CD8-positive, alpha-beta memory T cell (primary cell): ENCODE results near the gene EBP. TPM values are rescaled to one million over a fixed set of nuclear protein-coding genes. Genes with fewer than 3 reads are reported as not detected.
"Not testable (repeated sequence)": the region's sequence is repeated elsewhere in the genome, so short reads cannot be mapped to it uniquely, and the experiment has no call there.

Experiments
- CTCF ChIA-PET: fragments of 350-600 bp; sonication (Branson Sonifier 250); formaldehyde crosslinking; loops from one replicate; lab custom pipeline; 2021; ENCODE audit warnings: antibody characterized with exemption; lab: Charles Lee
- POLR2A ChIA-PET: fragments of 350-600 bp; sonication (Branson Sonifier 250); formaldehyde crosslinking; loops from one replicate; lab custom pipeline; 2021; ENCODE audit warnings: antibody characterized with exemption; lab: Charles Lee
- DNase-seq, 5 donors: peaks; one replicate each; pipeline versions ENCODE4 v3.0.0 to v3.0.0-alpha.2; 2020 to 2022; ENCODE audit warnings: mixed read lengths in 1 of 5
- H3K27ac ChIP-seq: one replicate; pipeline ENCODE4 v1.7.0; 2013; ENCODE audit warnings: low read depth, mild to moderate bottlenecking, low read length, moderate library complexity
- H3K27me3 ChIP-seq: 2 replicates; pipeline ENCODE4 v1.7.0; 2013; ENCODE audit warnings: low read length, mild to moderate bottlenecking; ENCODE audit not compliant: insufficient read depth, poor library complexity, severe bottlenecking
- H3K36me3 ChIP-seq: 2 replicates; pipeline ENCODE4 v1.7.0; 2013; ENCODE audit warnings: mild to moderate bottlenecking, low read length, moderate library complexity; ENCODE audit not compliant: insufficient read depth
- H3K4me1 ChIP-seq: 2 replicates; pipeline ENCODE4 v1.7.0; 2013; ENCODE audit warnings: mild to moderate bottlenecking, low read length, moderate library complexity; ENCODE audit not compliant: insufficient read depth
- H3K4me3 ChIP-seq: 2 replicates; pipeline ENCODE4 v1.7.0; 2013; ENCODE audit warnings: mild to moderate bottlenecking, low read length
- H3K9me3 ChIP-seq: 2 replicates; pipeline ENCODE4 v1.7.0; 2013; ENCODE audit warnings: mild to moderate bottlenecking, low read length
- H3K27ac Mint-ChIP-seq, 8 donors: one replicate each; pipeline ENCODE4 v1.8.0; 2020 to 2021; ENCODE audit warnings: mixed read lengths in 8 of 8, mild to moderate bottlenecking in 6 of 8, inconsistent platforms in 3 of 8, moderate library complexity in 3 of 8
- H3K27me3 Mint-ChIP-seq, 2 donors: one replicate each; pipeline ENCODE4 v1.8.0; 2020 to 2021; ENCODE audit warnings: mixed read lengths in 2 of 2, mild to moderate bottlenecking in 1 of 2, moderate library complexity in 1 of 2
- H3K36me3 Mint-ChIP-seq, 3 donors: one replicate each; pipeline ENCODE4 v1.8.0; 2020 to 2021; ENCODE audit warnings: mixed read lengths in 3 of 3, inconsistent platforms in 1 of 3, mild to moderate bottlenecking in 1 of 3
- H3K4me1 Mint-ChIP-seq, 3 donors: one replicate each; pipeline ENCODE4 v1.8.0; 2020 to 2021; ENCODE audit warnings: mixed read lengths in 3 of 3, inconsistent platforms in 1 of 3, mild to moderate bottlenecking in 1 of 3
- H3K4me3 Mint-ChIP-seq, 7 donors: one replicate each; pipeline ENCODE4 v1.8.0; 2020 to 2021; ENCODE audit warnings: mixed read lengths in 7 of 7, mild to moderate bottlenecking in 6 of 7, moderate library complexity in 4 of 7, inconsistent platforms in 2 of 7
- H3K9me3 Mint-ChIP-seq, 5 donors: one replicate each; pipeline ENCODE4 v1.8.0; 2020 to 2022; ENCODE audit warnings: mixed read lengths in 5 of 5, mild to moderate bottlenecking in 3 of 5, moderate library complexity in 2 of 5, inconsistent platforms in 1 of 5
- polyA plus RNA-seq: library from polyadenylated mRNA; unstranded; fragments of 300-500 nt; fragmentation: Illumina TruSeq; gene quantifications from one replicate; pipeline ENCODE4 v1.2.3, GENCODE V29; 2021
- total RNA-seq, 2 experiments: library from RNA; stranded (reverse); gene quantifications; one replicate each; pipeline ENCODE4 v1.2.3, GENCODE V29; 2021

The EBP gene
- total and polyA plus RNA-seq, 3 experiments from 2014 or later: 109 to 153 (median 150) TPM

DNA sequence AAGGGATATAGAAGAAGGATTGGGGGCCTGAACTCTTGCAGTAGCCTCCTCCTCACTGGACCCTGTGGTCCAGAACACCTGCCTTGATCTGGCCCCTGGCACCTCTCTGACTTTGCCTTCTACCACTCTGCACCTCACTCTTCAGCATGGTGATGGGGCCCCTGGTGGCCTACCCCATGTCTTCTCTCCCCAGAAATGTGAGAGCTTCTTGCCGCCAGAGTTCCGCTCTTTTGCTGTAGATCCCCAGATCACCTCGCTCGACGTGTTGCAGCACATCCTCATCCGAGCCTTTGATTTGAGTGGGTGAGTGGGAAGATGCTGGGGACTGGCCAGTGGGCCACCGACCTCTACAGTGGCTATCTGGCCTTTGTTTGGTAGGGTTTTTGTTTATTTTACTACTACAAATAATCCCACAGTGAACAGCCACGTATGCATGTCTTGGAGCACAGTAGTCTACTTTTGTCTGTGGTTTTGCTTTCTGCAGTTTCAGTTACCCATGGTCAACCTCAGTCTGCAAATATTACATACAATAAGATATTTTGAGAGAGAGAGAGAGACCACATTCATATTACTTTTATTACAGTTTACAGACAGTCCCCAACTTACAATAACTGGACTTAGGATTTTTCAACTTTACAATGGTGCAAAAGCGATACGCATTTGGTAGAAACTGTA is 19.7 kb downstream of the EBP start:
- peak overlapping the region; percentile 53 to 94 (median 90) for H3K4me3 Mint-ChIP-seq
- Histone ChIP-seq H3K4me3 (no peak overlapping the region), H3K4me1 (peaks cover 14% of the 10 kb centered on the region), H3K27ac (no peak overlapping the region), H3K9me3 (no peaks in the 10 kb centered on the region), H3K36me3 (peaks cover 5% of the 10 kb centered on the region), H3K27me3 (no peaks in the 10 kb centered on the region)
- peaks cover 0 to 40% (median 3%) of the 10 kb centered on the region in 3 donors for H3K36me3 Mint-ChIP-seq
- CTCF ChIA-PET: interaction anchor here (1.5 to 2.4 kb wide), 2 partner anchors 16 to 75 kb away, joined by 3 to 10 read pairs; no protein-coding TSS in a partner anchor
- no peaks in the 10 kb centered on the region for H3K27me3 Mint-ChIP-seq
- no peak for DNase-seq
- POLR2A ChIA-PET: no interaction called here
- peaks cover 16 to 26% (median 18%) of the 10 kb centered on the region in 3 donors for H3K4me1 Mint-ChIP-seq
- peak overlapping the region; percentile 62 to 98 (median 92) for H3K27ac Mint-ChIP-seq
- no peaks in the 10 kb centered on the region for H3K9me3 Mint-ChIP-seq

GRCh38 chrX:48548871-48549270 is 27.3 kb downstream of the EBP start:
- peaks cover 0 to 5% (median 0%) of the 10 kb centered on the region in 3 donors for H3K4me1 Mint-ChIP-seq
- DNase-seq: no peak
- Histone ChIP-seq H3K4me1 (no peaks in the 10 kb centered on the region), H3K4me3 (no peak overlapping the region), H3K27me3 (no peaks in the 10 kb centered on the region), H3K36me3 (peaks cover 11% of the 10 kb centered on the region), H3K9me3 (no peaks in the 10 kb centered on the region), H3K27ac (no peak overlapping the region)
- H3K36me3 Mint-ChIP-seq: peaks cover 0 to 52% (median 8%) of the 10 kb centered on the region in 3 donors
- ChIA-PET CTCF (interaction anchor here (1.5 kb wide), 1 partner anchor 9 kb away, joined by 5 read pairs; the partner anchor contains the start of gene TBC1D25), POLR2A (no interaction called here)
- H3K4me3 Mint-ChIP-seq: no peak overlapping the region
- H3K27ac Mint-ChIP-seq: peak overlapping the region in 1 of 8 donors; percentile 67
- no peaks in the 10 kb centered on the region for H3K27me3 Mint-ChIP-seq
- no peaks in the 10 kb centered on the region for H3K9me3 Mint-ChIP-seq

DNA sequence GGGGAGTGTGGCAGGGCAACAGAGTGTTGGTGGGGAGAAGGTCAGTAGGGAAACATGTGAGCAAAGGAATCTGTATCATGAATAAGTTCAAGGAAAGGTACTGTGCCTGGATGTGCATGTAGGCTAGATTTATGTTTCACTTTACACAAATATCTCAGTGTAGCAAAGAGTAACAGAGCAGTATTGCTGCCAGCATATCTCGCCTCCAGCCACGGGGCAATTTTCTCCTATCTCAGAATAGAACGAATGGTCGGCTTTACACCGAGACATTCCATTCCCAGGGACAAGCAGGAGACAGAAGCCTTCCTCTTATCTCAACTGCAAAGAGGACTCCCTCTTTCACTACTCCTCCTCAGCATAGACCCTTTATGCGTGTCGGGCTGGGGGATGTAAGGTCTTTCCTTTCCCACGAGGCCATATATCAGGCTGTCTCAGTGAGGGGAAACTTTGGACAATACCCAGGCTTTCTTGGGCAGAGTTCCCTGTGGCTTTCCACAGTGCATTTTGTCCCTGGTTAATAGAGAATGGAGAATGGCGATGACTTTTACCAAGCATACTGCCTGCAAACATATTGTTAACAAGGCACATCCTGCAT is 34.2 kb downstream of the EBP start:
- H3K4me3 ChIP-seq, CTCF ChIA-PET, H3K27ac ChIP-seq, H3K4me3 Mint-ChIP-seq, POLR2A ChIA-PET, H3K27ac Mint-ChIP-seq, H3K27me3 Mint-ChIP-seq, H3K4me1 ChIP-seq, H3K27me3 ChIP-seq, DNase-seq, H3K4me1 Mint-ChIP-seq, H3K9me3 ChIP-seq, H3K9me3 Mint-ChIP-seq, H3K36me3 ChIP-seq: not testable (repeated sequence)
- peaks cover 0 to 63% (median 8%) of the 10 kb centered on the region in 3 donors for H3K36me3 Mint-ChIP-seq

DNA sequence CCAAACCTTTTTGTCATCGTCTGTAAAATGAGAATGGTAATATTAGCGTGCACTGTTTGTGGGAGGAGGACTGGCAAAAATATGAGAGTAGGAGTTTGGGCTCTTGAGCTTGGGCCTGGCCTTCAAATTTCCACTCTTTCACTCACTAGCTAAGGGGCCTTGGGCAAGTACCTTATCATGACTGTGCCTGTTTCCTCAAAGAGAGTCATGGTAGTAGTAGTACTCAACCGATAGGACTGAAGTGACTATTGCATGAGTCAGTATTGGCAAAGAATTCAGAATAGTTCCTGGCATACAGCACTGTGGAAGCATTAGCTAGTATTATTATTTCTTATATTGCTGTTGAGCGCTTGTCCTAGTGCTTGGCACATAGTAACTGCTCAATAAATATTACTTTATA is 36.7 kb downstream of the EBP start:
- Histone ChIP-seq H3K36me3 (no peaks in the 10 kb centered on the region), H3K27me3 (no peaks in the 10 kb centered on the region), H3K27ac (no peak overlapping the region), H3K4me3 (no peak overlapping the region), H3K9me3 (no peaks in the 10 kb centered on the region), H3K4me1 (no peaks in the 10 kb centered on the region)
- ChIA-PET CTCF (no interaction called here), POLR2A (no interaction called here)
- H3K4me1 Mint-ChIP-seq: peaks cover 0 to 4% (median 0%) of the 10 kb centered on the region in 3 donors
- H3K27me3 Mint-ChIP-seq: peaks cover 0 to 5% of the 10 kb centered on the region in 2 donors
- peaks cover 0 to 69% (median 7%) of the 10 kb centered on the region in 3 donors for H3K36me3 Mint-ChIP-seq
- H3K4me3 Mint-ChIP-seq: no peak overlapping the region
- DNase-seq: no peak
- no peak overlapping the region for H3K27ac Mint-ChIP-seq
- no peaks in the 10 kb centered on the region for H3K9me3 Mint-ChIP-seq

- no peaks in the 10 kb centered on the region for H3K4me1 ChIP-seq
- CTCF ChIA-PET: no interaction called here
- H3K27ac ChIP-seq: no peak overlapping the region
- Mint-ChIP-seq H3K27ac (no peak overlapping the region), H3K9me3 (no peaks in the 10 kb centered on the region), H3K36me3 (peaks cover 0 to 71% (median 5%) of the 10 kb centered on the region in 3 donors), H3K4me3 (no peak overlapping the region), H3K27me3 (peaks cover 0 to 5% of the 10 kb centered on the region in 2 donors), H3K4me1 (peaks cover 0 to 4% (median 0%) of the 10 kb centered on the region in 3 donors)
- no peaks in the 10 kb centered on the region for H3K9me3 ChIP-seq
- no peak for DNase-seq
- POLR2A ChIA-PET: no interaction called here
- H3K27me3 ChIP-seq: no peaks in the 10 kb centered on the region
- no peaks in the 10 kb centered on the region for H3K36me3 ChIP-seq
- no peak overlapping the region for H3K4me3 ChIP-seq
Observed at GRCh38 chrX:48559636-48560035, 38.0 kb downstream of the EBP start.

DNA sequence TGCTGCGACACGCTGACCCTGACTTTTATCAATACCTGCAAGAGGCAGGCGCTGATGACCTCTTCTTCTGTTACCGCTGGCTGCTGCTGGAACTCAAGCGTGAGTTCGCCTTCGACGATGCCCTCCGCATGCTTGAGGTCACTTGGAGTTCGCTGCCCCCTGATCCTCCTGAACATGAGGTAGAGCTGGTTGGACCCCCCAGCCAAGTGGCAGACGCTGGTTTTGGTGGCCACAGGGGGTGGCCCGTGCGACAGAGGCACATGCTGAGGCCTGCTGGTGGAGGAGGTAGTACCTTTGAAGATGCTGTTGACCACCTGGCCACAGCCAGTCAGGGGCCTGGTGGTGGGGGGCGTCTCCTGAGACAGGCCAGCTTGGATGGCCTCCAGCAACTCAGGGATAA is 38.4 kb downstream of the EBP start:
- Histone ChIP-seq H3K9me3 (no peaks in the 10 kb centered on the region), H3K27me3 (no peaks in the 10 kb centered on the region), H3K4me1 (no peaks in the 10 kb centered on the region), H3K4me3 (no peak overlapping the region), H3K36me3 (no peaks in the 10 kb centered on the region), H3K27ac (no peak overlapping the region)
- Mint-ChIP-seq H3K27ac (no peak overlapping the region), H3K9me3 (no peaks in the 10 kb centered on the region), H3K36me3 (peaks cover 0 to 67% (median 3%) of the 10 kb centered on the region in 3 donors), H3K4me1 (peaks cover 0 to 4% (median 0%) of the 10 kb centered on the region in 3 donors), H3K27me3 (peaks cover 0 to 5% of the 10 kb centered on the region in 2 donors), H3K4me3 (no peak overlapping the region)
- CTCF ChIA-PET: no interaction called here
- DNase-seq: no peak
- POLR2A ChIA-PET: no interaction called here

DNA sequence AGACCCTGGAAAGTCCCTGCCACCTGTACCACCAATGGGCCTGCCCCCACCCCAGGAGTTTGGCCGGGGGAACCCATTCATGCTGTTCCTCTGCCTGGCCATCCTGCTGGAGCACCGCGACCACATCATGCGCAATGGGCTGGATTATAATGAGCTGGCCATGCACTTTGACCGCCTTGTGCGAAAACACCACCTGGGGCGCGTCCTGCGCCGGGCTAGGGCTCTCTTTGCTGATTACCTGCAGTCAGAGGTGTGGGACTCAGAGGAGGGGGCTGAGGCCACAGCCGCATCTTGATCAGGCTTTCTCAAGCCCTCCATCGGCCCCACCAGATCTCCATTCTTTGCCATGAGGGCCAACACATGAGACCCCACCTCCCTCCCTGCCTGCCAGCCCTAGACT is 39.1 kb downstream of the EBP start:
- Histone ChIP-seq H3K27ac (no peak overlapping the region), H3K4me3 (no peak overlapping the region), H3K36me3 (no peaks in the 10 kb centered on the region), H3K9me3 (no peaks in the 10 kb centered on the region), H3K27me3 (no peaks in the 10 kb centered on the region), H3K4me1 (no peaks in the 10 kb centered on the region)
- POLR2A ChIA-PET: no interaction called here
- Mint-ChIP-seq H3K27me3 (peaks cover 0 to 3% of the 10 kb centered on the region in 2 donors), H3K4me3 (no peak overlapping the region), H3K27ac (no peak overlapping the region), H3K4me1 (peaks cover 0 to 4% (median 0%) of the 10 kb centered on the region in 3 donors), H3K9me3 (no peaks in the 10 kb centered on the region), H3K36me3 (peaks cover 0 to 61% (median 3%) of the 10 kb centered on the region in 3 donors)
- DNase-seq: no peak
- CTCF ChIA-PET: no interaction called here

DNA sequence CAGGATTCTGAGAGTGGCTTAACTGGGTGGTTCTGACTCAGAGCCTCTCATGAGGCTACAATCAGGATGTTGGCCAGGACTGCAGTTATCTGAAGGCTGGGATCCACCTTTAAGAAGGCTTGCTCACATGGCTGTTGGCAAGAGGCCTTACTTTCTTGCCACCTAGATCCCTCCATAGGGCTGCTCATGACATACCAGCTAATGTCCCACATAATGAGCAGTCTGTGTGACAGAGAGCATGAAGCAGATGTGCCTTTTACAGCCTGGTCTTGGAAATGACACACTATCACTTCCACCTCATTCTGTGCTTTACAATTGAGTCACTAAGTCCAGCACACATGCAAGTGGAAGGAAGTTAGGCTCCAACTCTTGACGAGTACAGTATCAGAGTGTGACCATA is 48.4 kb downstream of the EBP start:
- Mint-ChIP-seq H3K27me3 (peaks cover 0 to 8% of the 10 kb centered on the region in 2 donors), H3K27ac (no peak overlapping the region), H3K36me3 (peaks cover 0 to 11% (median 2%) of the 10 kb centered on the region in 3 donors), H3K4me1 (peaks cover 9% of the 10 kb centered on the region in 3 donors), H3K4me3 (no peak overlapping the region), H3K9me3 (peaks cover 0 to 2% (median 0%) of the 10 kb centered on the region in 5 donors)
- ChIA-PET CTCF (no interaction called here), POLR2A (no interaction called here)
- peaks cover 5% of the 10 kb centered on the region for H3K4me1 ChIP-seq
- DNase-seq: no peak
- H3K36me3 ChIP-seq: peaks cover 1% of the 10 kb centered on the region
- no peak overlapping the region for H3K4me3 ChIP-seq
- H3K27me3 ChIP-seq: no peaks in the 10 kb centered on the region
- H3K9me3 ChIP-seq: no peaks in the 10 kb centered on the region
- no peak overlapping the region for H3K27ac ChIP-seq
